PC-3 (cell line): ENCODE data around the gene HLA-A.

Source experiments
- EZH2 ChIP-seq: fragments of 300-600 bp; sonication (generic); IDR thresholded peaks from one replicate; pipeline ENCODE4 v1.6.1; 2017; ENCODE audit warnings: antibody characterized with exemption, mild to moderate bottlenecking, low read length; ENCODE audit not compliant: unreplicated experiment
- TF ChIP-seq, protein P1 (sequence below): fragments of 300-600 bp; sonication (generic); conservative IDR thresholded peaks from 2 replicates; pipeline ENCODE4 v1.5.1; 2017; ENCODE audit warnings: antibody characterized with exemption, low read depth, mild to moderate bottlenecking, low read length

DNA sequence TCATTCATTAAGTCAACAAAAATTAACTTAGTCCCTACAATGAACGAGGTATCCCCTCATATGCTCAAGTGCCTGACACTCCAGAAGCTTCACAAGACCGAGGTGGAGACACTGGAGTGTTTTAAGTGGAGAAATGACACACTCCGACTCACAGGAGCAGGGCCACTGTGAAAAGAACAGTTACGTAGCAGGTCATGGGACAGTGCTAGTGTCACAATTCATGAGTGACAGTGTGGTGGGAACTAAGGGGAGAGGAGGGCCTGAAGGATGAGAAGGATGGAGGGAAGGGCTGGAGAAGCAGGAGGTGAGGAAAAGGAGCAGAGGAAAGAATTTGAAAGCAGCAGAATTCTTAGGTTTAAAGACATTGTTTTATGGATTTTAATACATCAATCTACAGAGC is 1.3 kb upstream of the HLA-A start:
- TF ChIP-seq, protein P1, sequence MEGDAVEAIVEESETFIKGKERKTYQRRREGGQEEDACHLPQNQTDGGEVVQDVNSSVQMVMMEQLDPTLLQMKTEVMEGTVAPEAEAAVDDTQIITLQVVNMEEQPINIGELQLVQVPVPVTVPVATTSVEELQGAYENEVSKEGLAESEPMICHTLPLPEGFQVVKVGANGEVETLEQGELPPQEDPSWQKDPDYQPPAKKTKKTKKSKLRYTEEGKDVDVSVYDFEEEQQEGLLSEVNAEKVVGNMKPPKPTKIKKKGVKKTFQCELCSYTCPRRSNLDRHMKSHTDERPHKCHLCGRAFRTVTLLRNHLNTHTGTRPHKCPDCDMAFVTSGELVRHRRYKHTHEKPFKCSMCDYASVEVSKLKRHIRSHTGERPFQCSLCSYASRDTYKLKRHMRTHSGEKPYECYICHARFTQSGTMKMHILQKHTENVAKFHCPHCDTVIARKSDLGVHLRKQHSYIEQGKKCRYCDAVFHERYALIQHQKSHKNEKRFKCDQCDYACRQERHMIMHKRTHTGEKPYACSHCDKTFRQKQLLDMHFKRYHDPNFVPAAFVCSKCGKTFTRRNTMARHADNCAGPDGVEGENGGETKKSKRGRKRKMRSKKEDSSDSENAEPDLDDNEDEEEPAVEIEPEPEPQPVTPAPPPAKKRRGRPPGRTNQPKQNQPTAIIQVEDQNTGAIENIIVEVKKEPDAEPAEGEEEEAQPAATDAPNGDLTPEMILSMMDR, result no peak
- no peak for TF ChIP-seq EZH2
